ENCODE data around the gene PTPN1.
"Not testable (repeated sequence)": the region's sequence is repeated elsewhere in the genome, so short reads cannot be mapped to it uniquely, and the experiment has no call there.

The PTPN1 gene

GRCh38 chr20:50535162-50535561, 25.0 kb downstream of the PTPN1 start:
- no peak for DNase-seq

GRCh38 chr20:50536333-50536732, 26.1 kb downstream of the PTPN1 start:
- DNase-seq = no peak

- no peak for DNase-seq
These were observed 27.5 kb downstream of the PTPN1 start for GRCh38 chr20:50537546-50538201.

- no peak for DNase-seq
These were observed 28.1 kb downstream of the PTPN1 start for GRCh38 chr20:50538276-50538675.

GRCh38 chr20:50539798-50540197, 29.6 kb downstream of the PTPN1 start:
- DNase-seq = not testable (repeated sequence)

- DNase-seq = no peak
These were observed 30.7 kb downstream of the PTPN1 start for GRCh38 chr20:50540620-50541605.

- no peak for DNase-seq
These were observed 31.4 kb downstream of the PTPN1 start for GRCh38 chr20:50541606-50542041.

- DNase-seq = no peak
These were observed 33.1 kb downstream of the PTPN1 start for GRCh38 chr20:50543326-50543725.

GRCh38 chr20:50545126-50545525, 34.9 kb downstream of the PTPN1 start:
- no peak for DNase-seq

- DNase-seq = no peak
These were observed 36.6 kb downstream of the PTPN1 start for GRCh38 chr20:50546729-50547314.

- no peak for DNase-seq
These were observed 37.8 kb downstream of the PTPN1 start for GRCh38 chr20:50547964-50548363.

GRCh38 chr20:50548396-50548795, 38.2 kb downstream of the PTPN1 start:
- no peak for DNase-seq

GRCh38 chr20:50550531-50550930, 40.3 kb downstream of the PTPN1 start:
- DNase-seq = peak in 1 of 2 experiments; percentile 17

- peak in 1 of 2 experiments; percentile 34 for DNase-seq
These were observed 41.1 kb downstream of the PTPN1 start for GRCh38 chr20:50551288-50551687.

GRCh38 chr20:50552979-50553378, 42.8 kb downstream of the PTPN1 start:
- DNase-seq = no peak

GRCh38 chr20:50554694-50555579, 44.8 kb downstream of the PTPN1 start:
- peak in 1 of 2 experiments; percentile 22 for DNase-seq

- DNase-seq = no peak
These were observed 45.5 kb downstream of the PTPN1 start for GRCh38 chr20:50555662-50556061.

- no peak for DNase-seq
These were observed 47.5 kb downstream of the PTPN1 start for GRCh38 chr20:50557549-50558134.

- DNase-seq = no peak
These were observed 48.3 kb downstream of the PTPN1 start for GRCh38 chr20:50558483-50558925.

GRCh38 chr20:50559149-50559548, 49.0 kb downstream of the PTPN1 start:
- no peak for DNase-seq

GRCh38 chr20:50559856-50560638, 49.9 kb downstream of the PTPN1 start:
- DNase-seq = peak in 1 of 2 experiments; percentile 25

Measured in activated T-cell treated with anti-CD3 and anti-CD28 coated beads, Interleukin-2, amount 50 U/mL, for 48 hours (primary cell).